Posterior vena cava (tissue), 2 donors: Measurements from ENCODE around the gene DMD. TPM values are rescaled to one million over a fixed set of nuclear protein-coding genes. Genes with fewer than 3 reads are reported as not detected.
"Not testable (repeated sequence)": the region's sequence is repeated elsewhere in the genome, so short reads cannot be mapped to it uniquely, and the experiment has no call there.

Source experiments
- DNase-seq: peaks from one replicate; pipeline ENCODE4 v3.0.0-alpha.2; 2020; ENCODE audit warnings: low spot score
- intact Hi-C, 2 donors: fragments of 100-400 bp; cut with DNase I; formaldehyde crosslinking; loops; one replicate each; pipeline versions ENCODE4 v1.14.1 to v1.14.2; 2022 to 2023
- total RNA-seq, 2 donors: library from RNA; stranded (reverse); fragmentation: NEBNext Ultra II Directional; extraction: Animal tissue kit (Norgen Biotek cat#: 25700); gene quantifications; one replicate each; pipeline ENCODE4 v1.2.1, GENCODE V29; 2021
- donor health status: DM: yes; HTN: yes; CAD: no.
- donor health status: DM: yes; HTN: yes; CAD: no.

DMD gene
- total RNA-seq, 2 donors from 2014 or later = 132 to 139 TPM

DNA sequence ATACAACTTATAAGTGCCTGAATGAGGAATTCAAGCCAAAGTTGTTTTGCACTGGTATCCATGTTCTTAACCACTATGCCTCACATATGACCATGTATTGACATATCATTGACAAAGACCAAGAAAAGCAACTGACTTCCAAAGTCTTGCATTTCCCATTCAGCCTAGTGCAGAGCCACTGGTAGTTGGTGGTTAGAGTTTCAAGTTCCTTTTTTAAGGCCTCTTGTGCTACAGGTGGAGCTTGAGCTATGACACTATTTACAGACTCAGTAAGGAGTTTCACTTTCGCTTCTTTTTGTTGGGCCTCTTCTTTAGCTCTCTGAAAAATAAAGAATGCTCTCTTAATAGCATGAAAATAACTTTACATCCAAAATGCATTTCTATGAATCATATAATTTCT is 763.0 kb downstream of the DMD start:
- intact Hi-C loops = no loop called here
- DNase-seq = no peak

- no peak for DNase-seq
- intact Hi-C loops = no loop called here
These were observed 763.7 kb downstream of the DMD start for GRCh38 chrX:32447640-32448039.

- DNase-seq = no peak
- intact Hi-C loops = no loop called here
These were observed 767.5 kb downstream of the DMD start for GRCh38 chrX:32443841-32444240.

- DNase-seq = no peak
- intact Hi-C loops = no loop called here
These were observed 790.1 kb downstream of the DMD start for GRCh38 chrX:32421266-32421665.

- intact Hi-C loops = no loop called here
- DNase-seq = no peak
These were observed 803.0 kb downstream of the DMD start for GRCh38 chrX:32408389-32408788.

DNA sequence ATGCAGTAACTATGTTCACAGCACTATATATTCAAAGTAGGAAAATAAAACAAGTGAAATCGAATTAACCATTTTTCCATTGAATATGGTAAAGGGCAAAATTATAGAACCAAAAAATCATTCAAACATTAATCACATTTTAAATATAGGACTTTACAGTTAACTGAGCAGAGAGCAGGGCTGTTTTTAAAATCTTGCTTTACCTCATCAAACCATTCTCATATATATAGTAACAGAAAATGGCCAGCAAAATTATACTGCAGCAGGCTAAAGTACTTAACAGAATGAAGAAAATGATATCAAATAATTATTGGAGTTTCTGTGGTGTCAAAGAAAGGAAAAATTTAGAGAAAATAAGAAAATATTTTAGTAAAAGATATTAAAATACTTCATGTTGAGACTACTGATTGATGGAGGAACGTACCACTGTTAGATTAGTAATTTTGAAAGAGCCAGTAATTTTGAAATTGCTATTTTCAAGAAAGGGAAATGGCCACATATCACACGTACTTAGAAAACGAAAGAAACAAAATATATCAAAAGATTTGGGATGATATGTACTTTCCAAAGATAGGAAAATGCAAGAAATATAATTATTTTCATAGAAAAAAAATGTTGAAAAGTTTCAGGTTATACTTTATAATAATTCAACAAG is 813.7 kb downstream of the DMD start:
- no peak for DNase-seq
- intact Hi-C loops = no loop called here

DNA sequence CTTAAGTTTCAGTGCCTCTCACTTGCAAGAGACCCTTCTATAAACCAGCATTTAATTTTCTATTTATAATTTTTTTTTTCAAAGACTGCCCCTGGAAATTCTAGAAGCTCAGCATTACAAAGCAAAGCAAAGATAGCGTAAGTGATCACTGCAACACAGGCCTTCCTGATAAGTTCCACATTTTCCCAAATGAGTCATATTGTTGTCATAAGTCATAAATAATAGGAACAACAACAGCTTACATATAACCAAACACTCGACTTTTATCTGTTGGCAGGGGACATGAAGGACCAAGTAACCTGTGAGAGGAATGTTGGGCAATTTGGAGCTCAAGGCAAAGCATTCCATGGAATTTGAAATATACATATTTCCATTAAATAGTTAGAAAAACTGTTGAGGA is 815.5 kb downstream of the DMD start:
- DNase-seq = no peak
- intact Hi-C loops = no loop called here

GRCh38 chrX:32392655-32393054 is 818.7 kb downstream of the DMD start:
- intact Hi-C loops = no loop called here
- no peak for DNase-seq

DNA sequence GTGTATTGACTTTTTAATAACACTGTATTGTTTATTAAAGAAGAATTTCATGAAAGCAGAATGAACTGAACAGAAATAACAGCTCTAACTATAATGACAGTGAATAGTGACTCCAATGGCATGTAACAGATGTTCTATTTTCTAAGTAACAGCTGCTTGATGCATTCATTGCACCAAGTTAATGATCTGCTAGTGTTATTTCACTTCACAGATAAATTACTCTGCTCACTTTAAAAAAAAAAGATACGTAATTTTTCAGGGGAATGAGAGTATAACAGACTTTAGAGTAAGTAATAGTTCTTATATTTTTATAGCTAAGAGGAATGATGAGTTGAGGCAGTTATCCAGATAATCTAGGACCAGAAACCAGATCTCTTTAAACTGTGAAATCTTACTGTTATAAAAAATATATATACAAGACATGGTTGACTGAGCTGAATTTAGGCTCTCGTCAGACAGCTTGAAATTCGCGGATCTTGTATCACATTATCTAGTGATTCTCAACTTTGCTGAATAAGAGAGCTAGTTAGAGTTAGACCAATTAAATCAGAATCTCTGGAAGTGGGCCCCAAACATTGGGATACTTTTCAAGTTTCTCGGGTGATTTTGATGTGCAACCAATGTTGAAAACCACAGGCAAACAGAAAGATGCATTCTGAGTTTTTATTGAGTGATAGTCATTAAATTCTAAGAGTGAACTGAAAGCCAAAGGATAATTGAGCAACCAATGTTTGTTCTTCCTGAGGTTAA is 840.7 kb downstream of the DMD start:
- intact Hi-C loops = no loop called here
- no peak for DNase-seq

DNA sequence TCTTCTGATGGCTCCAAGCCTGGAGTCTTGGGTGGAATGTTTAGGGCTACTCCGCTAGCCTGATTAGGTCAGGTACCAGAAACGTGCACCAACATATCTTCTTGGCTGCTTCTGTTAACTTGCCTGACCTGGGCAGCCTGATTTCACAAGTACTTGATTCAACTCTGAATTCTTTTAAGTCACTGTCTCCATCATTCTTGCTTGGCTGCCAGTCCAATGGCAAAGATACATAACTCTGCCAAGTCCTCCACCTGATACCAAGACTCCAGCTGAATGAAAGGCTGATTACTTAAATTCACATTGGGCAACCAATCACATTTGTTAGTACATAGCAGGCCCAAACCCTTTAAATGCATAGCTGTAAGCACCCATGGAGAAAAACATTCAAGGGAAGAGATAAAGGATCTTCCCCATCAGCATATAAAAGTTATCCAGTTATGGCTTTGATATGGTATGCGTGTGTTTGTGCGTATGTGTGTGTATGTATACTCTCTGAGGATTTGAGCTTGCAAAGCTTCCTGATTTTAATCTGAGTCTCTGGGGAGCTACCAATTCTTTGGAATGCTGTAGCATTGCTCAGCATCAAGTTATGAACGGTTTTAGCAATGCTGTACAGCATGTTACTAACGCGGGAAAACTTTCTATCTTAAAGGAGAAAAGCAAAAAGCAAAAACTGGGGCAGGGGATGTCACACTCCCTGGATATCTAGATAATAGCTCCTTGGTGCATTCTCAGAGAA is 917.2 kb downstream of the DMD start:
- intact Hi-C loops = no loop called here
- DNase-seq = no peak

GRCh38 chrX:32289356-32289755 is 922.0 kb downstream of the DMD start:
- intact Hi-C loops = no loop called here
- DNase-seq = no peak

- DNase-seq = no peak
- intact Hi-C loops = no loop called here
These were observed 929.5 kb downstream of the DMD start for GRCh38 chrX:32281853-32282252.

GRCh38 chrX:32280921-32281320 is 930.4 kb downstream of the DMD start:
- DNase-seq = no peak
- intact Hi-C loops = no loop called here

- intact Hi-C loops = no loop called here
- DNase-seq = no peak
These were observed 930.9 kb downstream of the DMD start for GRCh38 chrX:32280489-32280888.

GRCh38 chrX:32276153-32276552 is 935.2 kb downstream of the DMD start:
- no peak for DNase-seq
- intact Hi-C loops = no loop called here

DNA sequence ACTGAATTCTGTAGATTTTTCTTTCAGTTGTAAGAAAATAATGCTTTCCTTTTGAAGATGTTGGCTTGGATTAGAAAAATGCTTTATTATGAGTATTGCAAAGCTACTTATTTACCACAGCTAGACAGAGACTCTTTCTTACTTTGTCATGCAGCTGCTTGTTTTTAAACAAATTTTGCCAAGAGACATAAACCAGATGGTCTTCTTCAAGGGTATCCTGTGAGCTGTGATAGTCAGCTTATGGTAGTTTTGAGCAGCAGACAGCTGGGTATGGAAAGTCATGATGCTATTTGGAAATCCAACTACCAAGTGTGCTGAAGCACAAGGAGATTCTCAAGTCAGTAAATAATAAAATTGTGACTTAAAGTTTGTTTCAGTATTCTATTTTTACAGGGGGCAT is 941.5 kb downstream of the DMD start:
- intact Hi-C loops = no loop called here
- no peak for DNase-seq

DNA sequence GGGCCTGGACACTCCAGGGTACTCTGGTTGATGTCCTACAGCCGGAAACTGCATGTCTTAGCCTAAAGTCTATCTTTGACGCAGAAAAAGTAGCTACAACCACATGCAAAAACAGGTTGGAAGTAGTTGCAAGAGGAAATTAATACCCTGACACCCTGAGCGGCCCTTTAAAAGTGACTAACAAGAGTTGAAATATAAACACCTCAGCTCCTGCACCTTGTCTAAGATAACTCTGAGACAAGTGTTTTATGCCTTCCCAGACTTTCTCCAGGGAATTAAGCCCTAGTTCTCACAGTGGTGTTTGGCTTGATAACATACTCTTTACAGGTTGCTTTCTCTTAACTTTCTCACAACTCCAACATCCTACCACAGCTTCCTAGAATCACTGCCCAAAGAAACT is 943.1 kb downstream of the DMD start:
- no peak for DNase-seq
- intact Hi-C loops = no loop called here

DNA sequence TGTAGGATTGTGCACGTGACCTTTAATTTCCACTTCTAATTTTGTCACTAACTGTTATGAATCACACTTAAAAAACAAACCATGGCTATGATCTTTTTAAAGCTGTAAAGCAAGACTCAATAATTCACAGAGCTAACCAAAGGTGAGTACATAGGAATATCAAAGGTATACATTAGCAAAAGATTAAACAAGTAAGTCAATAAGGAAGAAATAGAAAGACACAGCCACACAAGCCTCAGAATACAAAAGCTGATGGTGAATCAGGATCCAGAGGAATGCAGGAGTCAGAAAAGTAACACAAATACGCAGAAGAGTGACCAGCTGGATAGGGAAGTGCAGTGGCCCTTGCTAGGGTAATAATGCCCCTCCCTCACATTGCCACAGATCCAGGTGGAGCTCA is 943.6 kb downstream of the DMD start:
- DNase-seq = no peak
- intact Hi-C loops = no loop called here

DNA sequence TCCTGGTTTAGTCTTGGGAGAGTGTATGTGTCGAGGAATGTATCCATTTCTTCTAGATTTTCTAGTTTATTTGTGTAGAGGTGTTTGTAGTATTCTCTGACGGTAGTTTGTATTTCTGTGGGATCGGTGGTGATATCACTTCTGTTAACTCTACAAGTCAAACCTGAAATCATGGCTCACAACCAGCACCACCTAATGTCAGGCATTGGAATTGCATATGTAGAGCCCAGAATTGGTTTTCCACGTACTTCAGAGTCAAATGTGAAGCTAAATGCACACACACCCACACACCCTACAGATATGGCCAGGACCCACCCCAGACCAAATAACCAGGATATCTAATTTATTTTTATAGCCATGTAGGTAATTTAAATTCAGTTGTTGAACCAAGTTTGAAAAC is 964.7 kb downstream of the DMD start:
- intact Hi-C loops, DNase-seq: not testable (repeated sequence)

DNA sequence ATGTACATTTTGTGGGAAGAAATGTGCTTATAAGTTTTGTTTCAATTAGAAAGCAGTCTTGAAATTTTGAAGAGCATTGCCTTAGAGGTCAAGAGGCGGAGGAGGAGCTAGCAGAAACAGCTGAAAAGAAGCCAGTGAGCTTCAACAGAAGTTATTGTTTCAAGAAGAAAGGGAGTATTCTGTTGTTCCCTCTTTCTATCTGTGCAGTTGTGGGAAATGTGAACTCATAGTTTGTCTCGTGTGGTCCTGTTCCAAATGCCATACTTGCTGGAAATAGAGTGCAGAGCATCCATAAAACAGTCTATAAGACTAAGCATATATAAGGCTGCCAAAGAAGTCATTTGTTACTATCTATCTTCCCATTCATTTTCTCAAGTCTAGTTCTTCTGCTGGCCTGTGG is 1015.7 kb downstream of the DMD start:
- intact Hi-C loops = no loop called here
- no peak for DNase-seq

DNA sequence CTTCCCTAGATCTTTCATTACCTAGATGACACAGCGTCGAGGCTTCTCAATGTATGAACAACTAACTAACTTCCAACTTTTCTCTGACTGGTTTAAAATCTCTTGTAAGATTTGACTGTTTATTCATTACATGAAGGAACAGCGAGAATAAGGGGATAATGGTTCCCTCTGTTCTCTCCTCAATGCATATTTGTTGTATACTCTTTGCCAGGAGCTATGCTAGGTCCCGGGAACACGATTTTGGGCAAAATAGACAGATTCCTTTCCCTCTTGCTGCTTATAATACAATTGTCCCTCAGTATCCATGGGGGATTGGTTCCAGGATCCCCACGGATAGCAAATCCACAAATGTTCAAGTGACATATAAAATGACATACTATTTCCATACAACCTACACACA is 1020.0 kb downstream of the DMD start:
- no peak for DNase-seq
- intact Hi-C loops = no loop called here
